DOHH2 (cell line): Measurements from ENCODE around the gene ANO6.

Experiments
- H3F3A ChIP-seq: fragments of 200-600 bp; sonication (generic), shearing (Covaris generic); 2 replicates; pipeline ENCODE4 v1.6.0; 2016; ENCODE audit warnings: antibody characterized with exemption, mild to moderate bottlenecking; ENCODE audit not compliant: control insufficient read depth, insufficient read depth
- H3K27ac ChIP-seq: fragments of 200-600 bp; sonication (generic); 2 replicates; pipeline ENCODE4 v1.5.1; 2014; ENCODE audit warnings: low read depth, mild to moderate bottlenecking, low read length, moderate library complexity
- H3K27me3 ChIP-seq: fragments of 200-600 bp; sonication (generic); 2 replicates; pipeline ENCODE4 v1.6.1; 2014; ENCODE audit warnings: mild to moderate bottlenecking, low read length, mixed read lengths; ENCODE audit not compliant: control insufficient read depth
- H3K36me3 ChIP-seq: fragments of 200-600 bp; sonication (generic); 2 replicates; pipeline ENCODE4 v1.6.1; 2014; ENCODE audit warnings: mild to moderate bottlenecking, low read length, moderate library complexity, mixed read lengths; ENCODE audit not compliant: control insufficient read depth
- H3K4me1 ChIP-seq: fragments of 200-600 bp; sonication (generic); 2 replicates; pipeline ENCODE4 v1.6.1; 2014; ENCODE audit warnings: mild to moderate bottlenecking, low read length, mixed read lengths; ENCODE audit not compliant: control insufficient read depth
- H3K4me2 ChIP-seq: fragments of 200-600 bp; sonication (generic); 2 replicates; pipeline ENCODE4 v1.6.0; 2014; ENCODE audit warnings: mild to moderate bottlenecking, low read length, moderate library complexity
- H3K4me3 ChIP-seq: fragments of 200-600 bp; sonication (generic); 2 replicates; pipeline ENCODE4 v1.5.1; 2014; ENCODE audit warnings: mild to moderate bottlenecking, low read length, mixed read lengths
- H3K79me2 ChIP-seq: fragments of 200-600 bp; sonication (generic); 2 replicates; pipeline ENCODE4 v1.6.1; 2014; ENCODE audit warnings: mild to moderate bottlenecking, low read length, mixed read lengths; ENCODE audit not compliant: control insufficient read depth
- H3K9me2 ChIP-seq: fragments of 200-600 bp; sonication (generic); replicated peaks from 2 replicates; pipeline ENCODE4 v1.6.1; 2014; ENCODE audit warnings: mild to moderate bottlenecking, low read length, mixed read lengths; ENCODE audit not compliant: control insufficient read depth
- H3K9me3 ChIP-seq: fragments of 200-600 bp; sonication (generic); 2 replicates; pipeline ENCODE4 v1.6.1; 2014; ENCODE audit warnings: antibody characterized with exemption, low read length, mixed read lengths; ENCODE audit not compliant: control insufficient read depth, insufficient read depth
- H4K20me1 ChIP-seq: fragments of 200-600 bp; sonication (generic); 2 replicates; pipeline ENCODE4 v1.6.0; 2014; ENCODE audit warnings: low read depth, mild to moderate bottlenecking, antibody characterized with exemption, low read length, moderate library complexity; ENCODE audit not compliant: control insufficient read depth, insufficient read depth
- CTCF ChIP-seq: fragments of 200-600 bp; sonication (generic); IDR thresholded peaks from one replicate; pipeline ENCODE4 v1.5.1; 2014; ENCODE audit warnings: antibody characterized with exemption, mild to moderate bottlenecking, low read depth, low read length; ENCODE audit not compliant: poor library complexity, severe bottlenecking
- EZH2phosphoT487 ChIP-seq: fragments of 200-600 bp; sonication (generic); IDR thresholded peaks from 2 replicates; pipeline ENCODE4 v1.6.1; 2017; ENCODE audit warnings: borderline replicate concordance, mild to moderate bottlenecking, antibody characterized with exemption, low read length, moderate library complexity, mixed read lengths

The ANO6 gene

GRCh38 chr12:45215419-45216229 lies at the start of gene ANO6:
Gene ANO6, plus strand, starts transcription at chr12:45216095. Its CDS starts 227 bp downstream, at chr12:45216322.
- peak within 1 kb of the TSS; percentile 89 for H3K4me3 ChIP-seq
- peak within 1 kb of the TSS; percentile 91 for H3K4me2 ChIP-seq
- H3K27ac ChIP-seq: peak within 1 kb of the TSS; percentile 92

GRCh38 chr12:45168976-45169375 lies 46.9 kb upstream of the ANO6 start:
- Histone ChIP-seq H3K36me3 (no peaks in the 10 kb centered on the region), H4K20me1 (no peaks in the 10 kb centered on the region), H3F3A (no peaks in the 10 kb centered on the region), H3K27me3 (no peaks in the 10 kb centered on the region), H3K9me3 (no peaks in the 10 kb centered on the region), H3K4me1 (no peaks in the 10 kb centered on the region), H3K9me2 (no peaks in the 10 kb centered on the region), H3K4me2 (no peak overlapping the region), H3K27ac (no peak overlapping the region), H3K4me3 (no peak overlapping the region), H3K79me2 (no peaks in the 10 kb centered on the region)
- no peak for TF ChIP-seq CTCF
- no peak for TF ChIP-seq EZH2phosphoT487

More at GRCh38 chr12:45215419-45216229, at the start of gene ANO6:
- Histone ChIP-seq H3K79me2 (peaks cover 52% of the 10 kb centered on the region), H3K9me3 (no peaks in the 10 kb centered on the region), H3F3A (peaks cover 7% of the 10 kb centered on the region), H3K36me3 (peaks cover 8% of the 10 kb centered on the region; the same call in 1 of the 2 replicates), H3K4me1 (peaks cover 36% of the 10 kb centered on the region), H3K9me2 (no peaks in the 10 kb centered on the region), H4K20me1 (peaks cover 4% of the 10 kb centered on the region; the same call in 1 of the 2 replicates), H3K27me3 (no peaks in the 10 kb centered on the region; the same call in 1 of the 2 replicates)
- TF ChIP-seq CTCF (peak; percentile 51), EZH2phosphoT487 (no peak)

- no peaks in the 10 kb centered on the region for H3K9me3 ChIP-seq
- H3F3A ChIP-seq: no peaks in the 10 kb centered on the region
- H3K9me2 ChIP-seq: no peaks in the 10 kb centered on the region
- H3K27me3 ChIP-seq: no peaks in the 10 kb centered on the region
- no peaks in the 10 kb centered on the region for H3K4me1 ChIP-seq
- H4K20me1 ChIP-seq: no peaks in the 10 kb centered on the region
- H3K27ac ChIP-seq: no peak overlapping the region
- H3K4me3 ChIP-seq: no peak overlapping the region
- TF ChIP-seq EZH2phosphoT487: no peak
- TF ChIP-seq CTCF: peak; percentile 95
- no peaks in the 10 kb centered on the region for H3K36me3 ChIP-seq
- no peaks in the 10 kb centered on the region for H3K79me2 ChIP-seq
- no peak overlapping the region for H3K4me2 ChIP-seq
Observed at GRCh38 chr12:45170456-45171042, 45.3 kb upstream of the ANO6 start.
